PC-9 (cell line): ENCODE measurements around the gene CYFIP1.

Experiments used
- EZH2 ChIP-seq: fragments of 200-600 bp; sonication (generic); IDR thresholded peaks from 2 replicates; pipeline ENCODE4 v1.8.0; 2017; ENCODE audit warnings: antibody characterized with exemption, low read depth
- TF ChIP-seq, protein P1 (sequence below): fragments of 200-600 bp; sonication (generic); conservative IDR thresholded peaks from 2 replicates; pipeline ENCODE4 v1.6.1; 2017; ENCODE audit warnings: mixed run types, antibody characterized with exemption, mild to moderate bottlenecking, moderate library complexity

DNA sequence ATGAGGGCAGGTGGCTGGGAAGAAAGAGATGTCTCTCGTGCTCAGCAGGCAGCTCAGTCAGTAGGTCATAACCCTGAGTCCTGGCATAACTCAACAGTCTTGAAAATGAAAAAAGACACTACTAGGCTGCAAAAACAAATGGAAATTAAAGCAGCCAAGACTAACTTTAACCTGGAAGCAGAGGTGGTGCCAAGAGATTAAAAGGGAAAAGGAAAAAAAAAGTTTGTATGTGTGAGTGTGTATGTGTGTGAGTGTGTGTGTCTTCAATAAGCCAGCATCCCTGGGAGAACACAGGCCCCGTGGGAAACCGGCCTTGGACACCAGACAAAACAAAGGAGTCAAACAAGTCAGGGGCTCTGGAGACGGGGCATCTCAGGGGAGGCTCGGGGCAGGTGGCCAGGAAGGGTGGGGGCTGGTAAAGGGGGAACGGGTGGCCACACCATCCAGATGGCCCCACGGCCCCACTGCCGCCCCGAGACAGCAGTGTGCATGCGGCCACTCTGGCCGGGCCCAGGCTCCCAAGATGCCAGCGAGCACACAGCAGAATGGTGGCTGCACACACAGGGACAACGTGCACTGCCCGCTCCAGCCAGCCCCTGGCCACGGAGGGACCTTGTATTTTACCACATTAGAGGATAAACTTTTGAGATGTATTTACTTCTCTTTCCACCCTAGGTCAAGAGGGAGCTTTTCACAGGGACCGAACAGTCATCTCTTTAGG lies 23.8 kb downstream of the CYFIP1 start:
- TF ChIP-seq, protein P1, sequence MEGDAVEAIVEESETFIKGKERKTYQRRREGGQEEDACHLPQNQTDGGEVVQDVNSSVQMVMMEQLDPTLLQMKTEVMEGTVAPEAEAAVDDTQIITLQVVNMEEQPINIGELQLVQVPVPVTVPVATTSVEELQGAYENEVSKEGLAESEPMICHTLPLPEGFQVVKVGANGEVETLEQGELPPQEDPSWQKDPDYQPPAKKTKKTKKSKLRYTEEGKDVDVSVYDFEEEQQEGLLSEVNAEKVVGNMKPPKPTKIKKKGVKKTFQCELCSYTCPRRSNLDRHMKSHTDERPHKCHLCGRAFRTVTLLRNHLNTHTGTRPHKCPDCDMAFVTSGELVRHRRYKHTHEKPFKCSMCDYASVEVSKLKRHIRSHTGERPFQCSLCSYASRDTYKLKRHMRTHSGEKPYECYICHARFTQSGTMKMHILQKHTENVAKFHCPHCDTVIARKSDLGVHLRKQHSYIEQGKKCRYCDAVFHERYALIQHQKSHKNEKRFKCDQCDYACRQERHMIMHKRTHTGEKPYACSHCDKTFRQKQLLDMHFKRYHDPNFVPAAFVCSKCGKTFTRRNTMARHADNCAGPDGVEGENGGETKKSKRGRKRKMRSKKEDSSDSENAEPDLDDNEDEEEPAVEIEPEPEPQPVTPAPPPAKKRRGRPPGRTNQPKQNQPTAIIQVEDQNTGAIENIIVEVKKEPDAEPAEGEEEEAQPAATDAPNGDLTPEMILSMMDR: no peak
- no peak for TF ChIP-seq EZH2
